ENCODE data around the gene MRPL17.

DNA sequence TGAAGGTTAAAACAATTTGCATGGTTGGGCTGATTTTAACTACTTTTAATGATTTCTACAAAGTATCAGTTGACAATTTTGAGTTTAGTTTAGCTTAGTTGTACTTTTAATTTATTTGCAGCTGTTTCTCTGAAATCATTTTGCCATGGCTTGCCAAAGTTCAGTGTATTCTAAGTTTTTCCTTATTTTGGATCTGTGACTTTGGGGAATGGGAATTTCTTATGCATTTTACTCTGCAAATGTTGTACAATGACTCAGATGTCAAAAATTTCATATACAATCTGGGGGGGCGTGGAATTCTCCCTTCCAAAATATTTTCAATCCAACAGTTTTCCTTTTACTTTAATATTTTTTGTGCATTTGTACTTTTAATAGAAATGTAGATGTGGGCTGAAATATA lies 18.6 kb downstream of the MRPL17 start:
- TF ChIP-seq, protein P1, sequence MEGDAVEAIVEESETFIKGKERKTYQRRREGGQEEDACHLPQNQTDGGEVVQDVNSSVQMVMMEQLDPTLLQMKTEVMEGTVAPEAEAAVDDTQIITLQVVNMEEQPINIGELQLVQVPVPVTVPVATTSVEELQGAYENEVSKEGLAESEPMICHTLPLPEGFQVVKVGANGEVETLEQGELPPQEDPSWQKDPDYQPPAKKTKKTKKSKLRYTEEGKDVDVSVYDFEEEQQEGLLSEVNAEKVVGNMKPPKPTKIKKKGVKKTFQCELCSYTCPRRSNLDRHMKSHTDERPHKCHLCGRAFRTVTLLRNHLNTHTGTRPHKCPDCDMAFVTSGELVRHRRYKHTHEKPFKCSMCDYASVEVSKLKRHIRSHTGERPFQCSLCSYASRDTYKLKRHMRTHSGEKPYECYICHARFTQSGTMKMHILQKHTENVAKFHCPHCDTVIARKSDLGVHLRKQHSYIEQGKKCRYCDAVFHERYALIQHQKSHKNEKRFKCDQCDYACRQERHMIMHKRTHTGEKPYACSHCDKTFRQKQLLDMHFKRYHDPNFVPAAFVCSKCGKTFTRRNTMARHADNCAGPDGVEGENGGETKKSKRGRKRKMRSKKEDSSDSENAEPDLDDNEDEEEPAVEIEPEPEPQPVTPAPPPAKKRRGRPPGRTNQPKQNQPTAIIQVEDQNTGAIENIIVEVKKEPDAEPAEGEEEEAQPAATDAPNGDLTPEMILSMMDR (IDR thresholded peaks at IDR 0.05), result no peak
- no peak for TF ChIP-seq POLR2A (IDR thresholded peaks at IDR 0.05)

All from breast epithelium (tissue), 3 donors.